Left kidney (tissue), 2 donors: Measurements from ENCODE around the gene FOXO1. TPM values are rescaled to one million over a fixed set of nuclear protein-coding genes. Genes with fewer than 3 reads are reported as not detected.

Experiments used
- DNase-seq: peaks from one replicate; pipeline ENCODE4 v3.0.0-alpha.2; 2013
- polyA plus RNA-seq: library from polyadenylated mRNA; unstranded; fragments of 120-200 nt; gene quantifications from one replicate; pipeline ENCODE4 v1.2.1, GENCODE V29; 2013; ENCODE audit not compliant: insufficient read length

Gene FOXO1
- polyA plus RNA-seq, 1 donor: 15.4 TPM

DNA sequence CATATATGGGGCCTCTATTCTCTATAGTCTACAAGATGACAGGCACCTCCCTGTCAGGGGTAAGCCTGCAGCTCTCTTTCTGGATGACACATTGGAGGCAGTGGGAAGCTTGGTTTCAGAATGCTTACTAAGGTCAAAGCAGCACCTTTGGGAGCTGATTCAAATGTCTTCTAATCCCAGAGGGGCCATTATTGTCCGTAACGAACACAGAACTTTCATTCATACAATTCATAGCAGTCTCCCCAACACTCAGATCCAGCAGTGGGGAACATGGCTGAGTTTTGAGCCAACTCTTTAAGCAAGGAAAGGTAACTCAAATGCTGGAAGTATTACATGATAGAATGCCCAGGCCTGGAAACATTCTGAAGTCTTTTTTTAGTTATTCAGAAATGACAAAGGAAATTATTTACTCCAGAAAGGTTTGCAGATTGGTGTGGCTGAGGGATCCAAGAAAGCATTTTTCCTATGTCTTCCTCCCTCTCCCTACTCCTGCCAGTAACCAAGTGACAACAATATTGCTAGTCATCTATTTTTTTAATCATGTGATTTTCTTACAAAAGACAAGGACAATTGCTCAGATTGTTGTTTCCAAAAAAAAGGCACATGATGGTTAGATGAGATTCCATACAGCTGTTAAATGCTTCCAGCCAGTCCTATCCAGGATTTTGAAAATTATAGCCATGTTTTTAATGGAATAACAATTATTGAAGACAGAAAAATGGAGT, 118.7 kb downstream of the FOXO1 start:
- no peak for DNase-seq

GRCh38 chr13:40546047-40546446, 120.4 kb downstream of the FOXO1 start:
- no peak for DNase-seq

DNA sequence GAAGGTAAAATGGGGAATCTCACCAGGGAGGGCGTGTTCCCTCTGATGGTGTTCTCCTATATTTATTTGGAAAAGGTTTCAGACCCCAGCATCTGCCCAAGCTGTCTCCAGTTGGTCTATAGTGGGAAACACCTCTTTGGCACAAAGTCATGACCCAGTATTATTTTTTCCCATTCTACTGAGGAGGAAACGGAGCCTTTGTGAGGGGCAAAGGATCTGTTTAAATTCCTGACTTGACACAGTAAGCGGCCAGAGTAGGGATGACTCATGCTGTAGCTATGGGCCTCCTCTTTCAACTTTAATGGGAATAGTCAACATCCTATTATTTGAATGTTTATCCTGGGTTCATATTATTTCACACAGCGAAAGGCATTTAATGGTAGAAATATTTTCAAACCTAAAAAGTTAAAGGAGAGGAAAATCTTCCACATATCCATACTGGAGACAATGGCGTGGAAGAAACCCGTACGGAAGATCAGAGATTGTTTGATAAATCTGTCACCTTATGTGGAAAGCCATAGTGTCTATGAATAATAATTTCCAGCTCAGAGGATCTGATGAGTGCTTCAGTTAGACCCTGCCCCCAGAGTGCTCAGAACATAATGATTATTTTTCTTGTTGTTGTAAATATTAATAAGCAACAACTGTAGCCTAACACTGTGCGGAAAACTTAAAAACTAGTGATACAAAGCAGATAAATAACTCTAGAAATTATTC, 126.0 kb downstream of the FOXO1 start:
- DNase-seq: no peak

GRCh38 chr13:40539576-40540327, 126.7 kb downstream of the FOXO1 start:
- no peak for DNase-seq

GRCh38 chr13:40537146-40537895, 129.1 kb downstream of the FOXO1 start:
- DNase-seq: no peak

DNA sequence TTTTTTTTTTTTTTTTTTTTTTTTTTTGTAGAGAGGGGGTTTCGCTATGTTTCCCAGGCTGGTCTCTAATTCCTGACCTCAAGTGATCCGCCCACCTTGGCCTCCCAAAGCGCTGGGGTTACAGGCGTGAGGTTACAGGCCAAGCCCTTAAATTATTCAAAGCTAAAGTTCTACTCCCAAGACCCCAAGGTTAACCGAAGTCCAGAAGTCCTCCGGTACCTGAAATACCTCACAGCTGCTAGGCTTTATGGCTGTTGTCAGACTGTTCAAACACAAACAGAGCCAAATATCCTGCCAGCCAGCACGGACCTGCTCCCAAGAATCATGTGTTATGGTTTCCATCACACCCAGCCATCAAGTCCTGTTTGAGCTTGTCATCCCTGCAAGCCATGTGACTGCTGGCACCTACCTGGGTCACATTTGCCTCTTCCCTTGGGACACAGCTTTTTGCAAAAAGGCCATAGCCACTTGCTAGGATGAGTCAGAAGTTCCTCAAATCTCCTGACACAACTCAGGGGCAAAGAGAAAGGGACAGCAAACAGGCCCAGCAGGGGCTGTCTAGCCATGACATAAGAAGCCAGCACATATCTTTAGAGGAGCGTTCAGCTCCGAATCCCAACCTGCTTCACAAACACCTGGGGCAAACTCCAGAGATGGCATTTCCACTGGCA, 129.9 kb downstream of the FOXO1 start:
- DNase-seq: no peak

- DNase-seq: no peak
Observed at GRCh38 chr13:40535345-40535836, 131.1 kb downstream of the FOXO1 start.

DNA sequence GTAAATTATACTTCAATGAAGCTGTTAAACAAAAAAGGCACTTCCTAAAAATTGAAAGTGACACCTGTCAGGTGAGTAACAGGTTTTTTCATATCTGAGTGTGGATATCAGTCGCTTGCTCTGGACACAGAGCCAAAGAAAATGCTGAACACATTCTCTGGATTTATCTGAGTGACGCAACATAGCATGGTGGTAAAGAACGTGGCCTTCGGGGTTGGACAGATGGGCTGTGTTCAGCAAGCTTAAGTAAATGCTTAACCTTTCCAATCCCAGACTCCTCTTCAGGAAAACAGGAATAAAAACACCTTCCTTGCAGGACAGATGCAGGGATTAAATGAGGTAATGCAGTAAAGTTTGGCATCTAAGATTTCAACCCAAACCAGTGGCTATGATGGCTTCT, 132.0 kb downstream of the FOXO1 start:
- DNase-seq: no peak

DNA sequence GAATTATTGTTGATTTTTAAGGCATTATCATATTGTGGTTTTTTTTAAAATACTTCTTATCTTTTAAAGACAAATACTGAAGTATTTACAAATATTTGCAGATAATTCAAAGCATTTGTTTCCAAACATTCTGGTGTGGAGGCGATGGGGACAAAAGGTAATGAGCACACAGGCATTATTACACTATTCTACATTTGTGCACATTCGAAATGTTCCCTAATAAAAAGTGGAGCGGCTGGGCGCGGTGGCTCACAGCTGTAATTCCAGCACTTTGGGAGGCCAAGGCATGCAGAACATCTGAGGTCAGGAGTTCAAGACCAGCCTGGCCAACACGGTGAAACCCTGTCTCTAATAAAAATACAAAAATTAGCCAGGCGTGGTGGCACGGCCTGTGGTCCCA, 133.4 kb downstream of the FOXO1 start:
- no peak for DNase-seq

GRCh38 chr13:40530961-40531360, 135.5 kb downstream of the FOXO1 start:
- no peak for DNase-seq

DNA sequence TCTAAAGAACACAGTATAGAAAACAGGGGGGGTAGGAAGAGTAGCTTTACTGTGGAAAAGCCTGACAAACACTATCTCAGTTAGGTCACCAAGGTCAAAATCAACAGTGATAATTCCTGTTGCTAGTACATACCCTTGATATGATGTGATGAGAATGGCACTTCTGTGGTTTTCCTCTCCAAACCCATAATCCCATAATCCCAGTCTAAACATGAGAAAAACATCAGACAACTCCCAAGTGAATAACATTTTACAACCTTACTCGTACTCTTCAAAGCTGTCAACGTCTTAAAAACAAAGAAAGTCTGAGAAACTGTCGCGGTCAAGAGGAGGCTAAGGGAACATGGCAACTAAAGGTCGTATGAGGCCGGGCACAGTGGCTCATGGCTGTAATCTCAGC, 137.6 kb downstream of the FOXO1 start:
- no peak for DNase-seq

DNA sequence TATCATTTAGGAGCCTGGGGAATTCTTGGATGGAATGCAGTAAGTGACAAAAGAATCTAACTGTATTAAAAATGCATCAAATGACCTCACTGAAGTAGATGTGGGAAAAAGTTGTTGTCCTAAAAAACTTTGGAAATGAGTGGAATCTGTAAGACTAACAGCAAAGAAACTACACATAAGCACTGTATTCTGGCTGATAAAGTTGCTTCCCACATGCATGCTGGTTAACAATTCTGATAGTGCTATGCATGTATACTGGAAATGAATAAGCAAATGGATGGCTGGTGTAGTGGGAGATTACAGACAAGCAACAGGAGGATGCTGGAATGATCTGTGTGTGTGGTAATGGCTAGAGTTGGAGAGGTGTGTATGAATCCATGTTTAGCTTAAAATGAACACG, 138.5 kb downstream of the FOXO1 start:
- DNase-seq: no peak

DNA sequence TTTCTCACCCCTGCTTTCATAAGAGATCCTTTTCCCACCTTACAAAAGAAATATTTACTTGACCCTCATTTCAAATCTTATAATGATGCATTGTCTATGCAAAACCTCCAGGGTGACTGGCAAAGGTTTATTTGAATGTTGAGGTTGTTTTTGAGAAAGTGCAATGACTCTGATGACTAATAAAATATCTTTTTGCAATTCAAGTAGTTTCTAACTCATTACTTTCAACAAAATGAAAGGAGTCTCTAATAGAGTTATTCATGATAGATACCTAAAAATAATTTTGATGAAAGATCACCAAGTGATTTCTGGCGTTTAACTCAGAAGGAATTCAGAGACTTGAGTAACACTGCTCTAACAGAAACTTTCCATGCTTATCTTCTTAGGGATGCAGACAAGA, 144.2 kb downstream of the FOXO1 start:
- no peak for DNase-seq

DNA sequence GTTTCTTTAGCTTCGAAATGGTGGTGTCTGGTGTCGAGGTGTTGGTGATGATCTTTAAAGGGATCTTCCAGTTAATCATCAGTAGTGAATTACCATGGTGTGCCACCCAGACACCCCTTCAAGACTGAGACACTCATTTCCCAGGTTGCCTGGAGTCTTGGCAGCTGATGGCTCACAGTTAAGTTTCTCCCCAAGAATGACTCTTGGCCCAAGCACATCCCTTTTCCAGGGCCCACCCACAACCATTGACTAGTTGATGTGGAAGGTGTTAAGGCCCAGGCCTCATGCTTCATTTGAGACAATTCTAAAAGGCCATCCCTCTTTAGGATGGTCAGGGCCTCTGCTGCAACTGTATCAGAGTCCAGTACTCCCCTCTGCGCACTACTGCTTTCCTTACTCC, 145.5 kb downstream of the FOXO1 start:
- DNase-seq: no peak

DNA sequence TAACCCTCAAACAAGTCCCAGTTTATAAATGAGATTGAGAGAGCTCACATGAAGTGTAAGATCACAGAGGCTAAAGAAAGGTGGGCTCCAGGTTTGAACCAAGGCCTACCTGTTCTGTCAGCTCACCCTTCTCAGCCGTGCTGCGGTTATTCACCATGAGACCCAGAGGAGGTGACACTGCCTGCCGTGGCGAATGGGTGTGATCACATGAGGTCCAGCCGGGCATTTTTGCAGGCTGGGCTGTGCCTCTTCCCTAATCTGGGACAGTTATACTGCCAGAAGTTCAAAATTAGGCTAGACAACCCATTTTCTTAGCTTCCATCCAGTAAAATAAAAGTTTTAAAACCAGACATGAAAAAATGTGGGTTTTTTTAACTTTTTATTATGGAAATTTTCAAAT, 146.8 kb downstream of the FOXO1 start:
- no peak for DNase-seq

- DNase-seq: no peak
Observed at GRCh38 chr13:40518481-40518882, 148.0 kb downstream of the FOXO1 start.

DNA sequence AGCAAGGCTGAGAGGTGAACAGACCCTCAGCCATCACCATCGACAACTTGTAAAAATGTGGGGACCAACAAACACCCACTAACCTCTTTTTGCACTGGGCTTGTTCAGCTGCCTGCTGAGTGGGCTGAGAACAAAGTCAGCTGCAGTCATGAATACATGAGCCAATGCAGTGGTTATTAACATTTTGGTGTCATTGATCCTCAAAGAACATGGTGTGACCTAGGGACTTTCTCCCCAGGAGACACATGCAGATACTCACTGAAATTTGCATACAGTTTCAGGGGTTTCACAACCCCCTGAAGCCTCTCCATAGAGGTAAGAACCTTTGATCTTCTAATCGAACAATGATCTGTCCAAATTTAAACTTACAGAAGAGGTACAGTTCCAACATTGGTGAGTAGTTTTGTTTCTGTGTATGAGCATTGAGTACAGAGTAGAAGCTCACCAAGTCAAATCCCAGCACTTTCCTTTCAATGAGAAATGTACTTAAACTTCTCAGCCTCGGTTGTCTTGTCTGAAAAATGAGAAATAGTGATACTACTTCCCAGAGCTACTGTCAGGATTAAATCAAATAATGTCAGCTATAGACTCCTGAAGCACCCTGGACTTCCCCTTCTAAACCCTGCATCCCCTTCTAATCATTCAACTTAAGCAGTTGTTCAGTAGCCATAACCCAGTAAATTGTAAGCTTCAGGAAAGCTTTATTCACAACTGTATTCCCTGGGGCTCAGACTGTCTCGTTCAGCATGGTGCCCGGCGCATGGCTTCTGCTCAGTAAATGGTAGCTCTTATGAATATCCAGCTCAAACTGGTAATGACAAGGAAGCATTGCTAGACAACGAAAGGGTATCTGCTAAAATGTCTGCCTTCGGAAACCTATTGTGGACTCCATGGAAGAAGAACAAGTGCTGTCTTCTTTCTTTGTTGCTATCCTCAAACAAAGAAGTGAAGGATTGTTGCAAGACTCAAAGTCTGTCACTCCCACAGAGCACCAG, 148.7 kb downstream of the FOXO1 start:
- DNase-seq: no peak

- DNase-seq: no peak
Observed at GRCh38 chr13:40515702-40516101, 150.7 kb downstream of the FOXO1 start.

DNA sequence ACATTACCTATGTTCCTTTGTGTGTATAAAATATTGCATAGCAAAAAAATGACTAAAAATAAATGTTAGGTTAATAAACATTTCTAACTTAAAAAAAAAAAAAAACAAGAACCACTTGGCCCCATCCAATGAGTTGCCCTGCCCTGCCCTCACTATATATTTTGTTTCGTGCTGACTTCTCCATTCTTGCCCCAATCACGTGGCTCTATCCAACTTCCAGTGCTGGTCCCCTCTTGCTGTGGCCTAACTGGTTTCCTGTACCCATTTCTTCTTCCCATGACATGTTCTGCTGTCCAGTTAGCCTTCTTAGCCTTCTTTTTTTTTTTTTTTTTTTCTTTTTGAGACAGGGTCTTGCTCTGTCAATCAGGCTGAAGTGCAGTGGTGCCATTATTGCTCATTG, 151.6 kb downstream of the FOXO1 start:
- DNase-seq: no peak

- no peak for DNase-seq
Observed at GRCh38 chr13:40509876-40510275, 156.6 kb downstream of the FOXO1 start.
